DMS53 treated with DMSO at 0.1 percent for 48 hours (cell line): Measurements from ENCODE around the gene ALDH8A1.
A peak's percentile ranks its signal among the peaks of the same experiment; 100 is the strongest.

ENCODE experiments used
- DNase-seq: peaks from one replicate; lab custom pipeline; 2025; ENCODE audit not compliant: unreplicated experiment; lab: John Stamatoyannopoulos, UW

ALDH8A1 gene

DNA sequence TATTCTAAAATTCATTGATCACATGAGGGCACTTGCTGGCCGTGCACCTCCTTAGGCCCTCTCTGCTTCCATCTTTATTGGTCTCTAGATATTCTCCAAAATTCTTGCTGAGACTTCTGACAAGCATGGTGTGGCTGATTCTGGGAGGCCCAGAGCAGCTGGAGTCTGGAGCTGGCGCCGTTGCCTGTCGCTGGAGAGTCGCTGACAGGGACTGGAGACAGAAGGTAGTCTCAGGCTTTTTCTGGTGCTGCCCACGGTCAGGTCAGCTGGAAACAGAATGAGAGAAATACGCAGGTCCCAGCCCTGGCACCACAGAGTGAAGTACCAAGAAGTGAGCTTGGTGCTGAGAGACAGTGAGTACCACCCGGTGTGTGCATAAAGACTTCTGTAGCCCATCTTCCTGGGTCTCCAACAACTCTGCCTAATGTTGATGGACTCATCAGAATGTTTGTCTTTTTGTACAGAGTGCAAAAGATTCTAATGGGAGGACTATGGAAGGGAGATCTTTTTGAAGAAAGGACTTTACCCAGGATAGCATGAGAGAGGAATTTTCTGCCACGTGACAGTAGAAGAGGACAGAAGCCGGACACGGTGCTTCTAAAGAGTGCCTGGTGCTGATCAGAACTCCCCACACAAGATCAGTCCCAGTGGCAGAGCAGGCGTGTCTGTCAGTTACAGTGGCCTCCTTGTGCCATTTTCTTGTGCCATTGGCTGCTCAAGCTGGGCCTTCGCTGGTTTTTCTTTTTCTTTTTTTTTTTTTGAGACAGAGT is 1.8 kb upstream of the ALDH8A1 start:
- DNase-seq = no peak

- no peak for DNase-seq
Measured at GRCh38 chr6:134950482-134950881, 581 bp upstream of the ALDH8A1 start.

DNA sequence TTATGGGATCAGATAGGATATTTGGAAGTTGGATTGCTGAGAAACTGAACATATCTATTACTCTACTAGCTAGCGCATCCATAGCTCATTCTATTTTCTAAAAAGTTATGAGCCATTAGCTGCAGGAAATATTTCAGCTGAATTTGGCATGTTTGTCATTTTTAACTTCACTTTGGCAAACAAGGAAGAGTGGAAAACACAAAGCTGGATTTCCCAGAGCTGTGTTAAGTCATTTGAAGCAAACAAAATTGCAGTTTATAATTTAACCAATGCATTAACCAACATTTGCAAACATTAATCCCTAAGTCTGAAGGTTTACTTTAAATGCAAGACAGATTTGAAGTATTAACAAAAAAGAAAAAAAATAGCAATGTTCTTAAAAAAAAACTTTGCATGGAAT is 1.2 kb downstream of the ALDH8A1 start:
- no peak for DNase-seq

DNA sequence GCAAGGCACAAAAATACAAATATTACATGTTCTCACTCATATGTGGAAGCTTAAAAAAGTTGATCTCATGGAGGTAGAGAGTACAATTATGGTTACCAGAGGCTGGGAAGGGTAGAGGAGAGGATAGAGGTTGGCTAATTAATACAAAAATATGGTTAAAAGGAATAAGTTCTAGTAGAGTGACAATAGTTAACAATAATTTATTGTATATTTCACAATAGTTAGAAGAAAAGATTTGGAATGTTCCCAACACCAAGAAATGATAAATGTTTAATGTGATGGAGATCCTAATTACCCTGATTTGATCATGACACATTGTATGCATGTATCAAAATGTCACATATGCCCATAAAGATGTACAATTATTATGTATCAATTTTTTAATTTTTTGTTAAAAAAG is 1.8 kb downstream of the ALDH8A1 start:
- no peak for DNase-seq

GRCh38 chr6:134945045-134945444 is 4.9 kb downstream of the ALDH8A1 start:
- no peak for DNase-seq

- no peak for DNase-seq
Measured at GRCh38 chr6:134943522-134944111, 6.3 kb downstream of the ALDH8A1 start.

DNA sequence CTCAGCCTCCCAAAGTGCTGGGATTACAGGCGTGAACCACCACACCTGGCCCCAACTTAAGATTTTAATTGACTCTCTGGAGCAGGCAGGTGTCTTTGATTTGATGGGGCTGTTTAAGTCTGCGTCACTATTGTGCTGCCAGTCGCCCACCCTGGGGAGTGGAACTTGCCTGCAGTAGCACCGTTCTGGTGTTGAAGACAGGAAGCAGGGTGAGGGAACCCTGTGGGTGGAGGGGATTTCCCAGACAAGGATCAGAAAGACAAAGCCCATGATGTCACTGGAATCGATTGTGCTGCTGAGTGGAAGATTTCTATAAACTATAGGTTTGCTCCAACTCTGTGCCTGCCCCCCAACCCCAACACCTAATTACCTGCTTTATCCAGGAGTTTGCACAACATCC is 11.0 kb downstream of the ALDH8A1 start:
- no peak for DNase-seq

GRCh38 chr6:134937426-134937825 is 12.5 kb downstream of the ALDH8A1 start:
- DNase-seq = no peak

DNA sequence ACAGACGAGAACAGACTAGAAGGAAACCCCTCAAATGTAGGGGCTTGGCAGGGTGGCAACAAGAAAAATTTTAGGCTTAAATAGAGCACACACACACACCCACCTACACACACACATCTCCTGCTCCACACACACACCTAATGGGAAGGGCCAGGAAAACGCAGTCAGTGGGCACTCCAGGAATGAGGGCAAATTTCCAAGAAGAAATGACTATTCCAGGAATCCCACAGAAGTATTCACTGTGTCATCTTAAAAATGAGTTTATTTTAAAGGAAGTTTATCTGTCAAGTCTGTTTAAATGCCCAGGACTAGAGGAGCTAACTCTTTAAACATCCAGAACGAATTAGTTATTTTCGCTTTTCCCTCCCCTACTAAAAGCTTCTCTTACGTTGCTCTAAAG is 13.0 kb downstream of the ALDH8A1 start:
- DNase-seq = no peak

DNA sequence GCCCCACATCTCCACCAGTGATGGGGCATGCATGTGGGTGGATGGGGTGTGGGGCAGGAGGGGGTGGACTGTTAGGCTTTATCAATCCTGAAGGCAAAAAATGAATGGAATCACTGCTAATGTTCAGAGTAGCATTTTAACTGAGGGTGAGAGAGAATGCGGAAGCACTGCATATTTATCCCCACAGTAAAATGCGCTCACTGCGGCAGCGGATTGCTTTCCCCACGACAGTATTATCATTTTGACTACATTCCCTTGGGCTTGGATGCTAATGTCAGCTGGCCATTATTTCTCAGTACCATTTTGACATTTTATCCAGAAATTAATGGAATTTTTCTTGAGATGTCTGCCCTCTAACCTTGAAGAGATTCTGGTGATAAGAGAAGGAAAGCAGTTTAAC is 13.4 kb downstream of the ALDH8A1 start:
- no peak for DNase-seq

DNA sequence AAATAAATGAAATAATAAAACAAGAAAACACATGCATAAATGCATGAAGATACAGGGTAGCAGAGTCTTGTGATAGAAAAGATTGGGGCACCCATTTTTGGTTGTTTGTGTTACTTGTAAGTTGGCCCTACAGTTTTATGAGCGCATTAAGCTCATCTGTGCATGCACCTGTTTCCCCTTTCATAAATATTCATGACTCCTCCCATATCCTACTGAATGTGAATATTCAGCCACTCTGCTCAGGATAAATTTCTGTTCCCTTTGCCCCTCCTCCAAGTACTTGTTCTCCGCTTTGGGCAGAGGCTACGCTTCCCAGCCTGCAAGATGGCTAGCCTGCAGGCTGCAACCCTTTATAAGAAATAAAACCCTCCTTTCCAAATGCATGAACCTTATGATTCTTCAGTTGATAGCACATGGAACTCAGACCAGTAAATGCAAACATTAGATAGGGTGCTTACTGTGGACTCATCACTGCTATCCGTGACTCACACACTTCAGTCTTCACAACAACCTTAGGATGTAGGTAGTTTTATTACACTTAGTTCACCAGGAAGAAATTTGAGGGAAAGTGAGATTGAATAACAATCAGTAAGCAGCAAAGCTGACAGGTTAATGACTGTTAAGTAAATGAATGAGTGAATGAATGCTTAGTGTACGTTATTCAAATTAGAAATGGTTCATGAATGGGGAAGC is 15.0 kb downstream of the ALDH8A1 start:
- DNase-seq = peak; percentile 23

DNA sequence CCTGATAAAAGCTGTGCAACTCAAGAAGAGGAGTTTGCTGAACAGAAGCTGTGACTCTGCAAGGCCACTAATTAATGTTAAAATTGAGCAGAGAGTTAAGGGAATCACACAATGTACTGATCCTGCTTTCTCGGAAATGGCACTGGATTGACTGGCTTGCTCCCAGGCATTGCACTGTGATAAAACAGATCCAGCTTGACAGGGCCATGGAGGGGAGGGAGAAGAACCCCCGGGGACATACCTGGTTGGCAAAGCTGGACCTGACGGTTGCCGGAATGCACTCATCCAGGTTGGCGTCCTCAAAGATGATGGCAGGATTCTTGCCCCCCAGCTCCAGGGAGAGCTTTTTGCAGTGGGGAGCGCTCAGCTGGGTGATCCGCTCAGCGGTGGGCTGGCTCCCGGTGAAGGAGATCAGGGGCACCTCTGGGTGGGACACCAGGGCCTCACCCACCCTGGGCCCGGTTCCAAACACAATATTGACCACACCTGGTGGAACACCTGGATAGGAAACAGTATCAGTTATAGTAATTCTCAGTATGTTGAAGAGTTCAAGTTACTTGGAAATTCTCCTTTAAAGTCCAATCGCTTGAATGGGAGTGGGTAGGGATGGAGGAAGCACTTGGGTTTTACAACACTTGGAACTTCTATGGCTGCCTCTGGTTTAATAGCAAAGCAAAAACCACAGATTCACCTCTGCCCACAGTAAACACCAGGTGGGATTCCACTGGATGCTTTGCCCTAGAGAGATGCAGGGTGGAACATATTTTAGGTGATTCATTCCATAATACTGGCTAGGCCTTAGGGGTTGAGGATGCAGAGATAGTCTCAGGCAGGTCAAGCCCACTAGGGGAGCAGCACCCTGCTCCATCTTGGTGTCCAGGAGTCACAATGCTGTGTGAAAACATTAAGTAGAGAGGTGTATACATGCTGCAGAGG is 17.1 kb downstream of the ALDH8A1 start:
- DNase-seq = no peak

GRCh38 chr6:134932098-134932497 is 17.8 kb downstream of the ALDH8A1 start:
- no peak for DNase-seq

DNA sequence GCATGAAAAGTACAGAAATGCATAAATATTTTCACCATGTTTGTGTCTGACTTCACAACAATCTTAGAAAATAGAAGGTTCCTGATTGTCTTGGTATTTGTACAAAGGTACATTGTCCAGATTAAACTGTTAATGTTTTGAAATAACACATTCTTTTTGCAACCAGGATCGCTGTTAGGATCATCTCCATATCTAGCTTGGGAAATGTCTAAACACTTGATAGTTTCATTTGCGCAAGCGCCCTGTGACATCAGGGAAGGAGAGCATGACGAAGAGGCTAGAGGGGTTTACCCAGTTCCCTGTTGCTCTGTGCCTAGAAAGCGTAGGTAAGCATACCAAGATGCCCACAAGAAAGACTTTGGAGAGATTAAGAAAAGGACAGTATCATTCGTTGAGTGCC is 19.4 kb downstream of the ALDH8A1 start:
- no peak for DNase-seq

DNA sequence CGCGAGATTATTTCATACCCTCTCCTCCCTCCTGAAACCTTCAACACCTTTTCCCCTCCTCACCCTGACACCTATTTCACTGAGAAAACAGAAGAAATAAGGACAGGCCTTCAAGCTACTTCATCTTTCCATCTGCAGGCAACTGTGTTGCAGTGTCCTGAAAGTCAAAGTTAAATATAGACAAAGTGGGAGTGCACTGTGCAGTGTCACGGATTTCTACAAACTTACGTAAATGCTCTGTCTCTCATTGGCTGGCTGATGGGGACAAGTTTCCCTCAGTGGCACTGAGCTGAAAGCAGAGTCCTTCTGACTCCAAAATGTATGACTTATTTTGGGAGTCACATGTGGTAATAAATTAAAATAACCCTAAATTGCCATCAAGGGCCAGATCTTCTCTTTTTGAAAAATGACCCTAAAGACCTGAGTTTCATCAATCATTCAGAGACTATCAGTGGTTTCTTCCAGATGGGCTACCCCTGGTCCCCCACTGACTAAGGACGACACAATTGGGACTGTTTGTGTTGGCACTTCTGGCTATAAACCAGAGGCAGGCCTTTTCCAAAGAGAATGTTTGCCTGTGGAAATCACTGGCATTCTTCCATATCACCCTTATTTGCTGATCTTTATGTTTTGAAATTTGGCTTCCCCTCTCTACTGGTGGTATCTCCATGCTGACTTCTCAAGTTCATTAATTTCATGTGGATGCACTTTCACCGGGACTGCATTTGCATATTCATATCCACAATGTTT is 21.6 kb downstream of the ALDH8A1 start:
- no peak for DNase-seq

- DNase-seq = no peak
Measured at GRCh38 chr6:134925800-134926199, 24.1 kb downstream of the ALDH8A1 start.

DNA sequence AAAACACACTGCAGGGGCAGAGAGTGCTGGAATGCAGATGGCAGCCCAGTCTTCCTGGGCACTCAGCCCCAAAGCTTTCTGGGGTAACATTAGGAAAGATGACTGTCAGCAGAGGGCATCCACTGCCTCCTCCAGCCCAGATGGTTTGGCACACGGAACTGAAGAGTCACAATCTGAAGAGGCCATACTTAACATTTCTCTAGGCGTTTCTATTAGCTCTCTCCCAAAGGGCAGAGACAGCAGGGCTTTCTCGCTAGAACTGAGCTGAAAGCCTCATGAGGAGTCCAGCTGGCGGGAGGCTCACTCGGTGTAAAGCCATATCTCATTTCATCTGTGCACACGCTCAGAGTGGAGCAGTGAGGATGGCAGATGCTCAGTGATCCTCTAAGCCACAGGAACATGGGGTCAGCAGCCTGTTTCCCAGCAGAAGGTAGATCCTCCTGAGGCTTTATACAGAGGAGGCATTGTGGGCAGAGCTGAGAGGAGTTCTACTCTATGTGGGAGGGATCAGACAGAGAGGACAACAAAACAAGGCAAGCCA is 28.1 kb downstream of the ALDH8A1 start:
- DNase-seq = no peak

- DNase-seq = no peak
Measured at GRCh38 chr6:134921276-134921675, 28.6 kb downstream of the ALDH8A1 start.

DNA sequence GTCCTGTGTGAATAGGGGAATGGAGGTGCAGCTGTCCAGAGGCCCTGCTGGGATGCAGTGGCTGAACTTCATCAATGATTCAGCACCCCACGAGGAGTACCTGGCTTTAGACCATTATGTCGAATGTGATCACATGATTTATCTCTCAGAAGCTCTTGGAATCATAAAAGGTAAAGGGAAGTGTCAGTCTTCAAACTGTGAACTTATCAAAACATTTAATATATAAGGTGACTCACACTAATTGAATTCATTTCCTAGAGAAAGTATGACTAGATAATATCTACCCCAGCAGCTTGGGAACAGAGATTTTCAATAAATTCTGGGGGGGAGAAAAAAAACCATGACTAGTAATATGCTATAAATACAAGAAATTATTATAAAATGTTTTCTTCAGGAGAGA is 29.5 kb downstream of the ALDH8A1 start:
- no peak for DNase-seq

DNA sequence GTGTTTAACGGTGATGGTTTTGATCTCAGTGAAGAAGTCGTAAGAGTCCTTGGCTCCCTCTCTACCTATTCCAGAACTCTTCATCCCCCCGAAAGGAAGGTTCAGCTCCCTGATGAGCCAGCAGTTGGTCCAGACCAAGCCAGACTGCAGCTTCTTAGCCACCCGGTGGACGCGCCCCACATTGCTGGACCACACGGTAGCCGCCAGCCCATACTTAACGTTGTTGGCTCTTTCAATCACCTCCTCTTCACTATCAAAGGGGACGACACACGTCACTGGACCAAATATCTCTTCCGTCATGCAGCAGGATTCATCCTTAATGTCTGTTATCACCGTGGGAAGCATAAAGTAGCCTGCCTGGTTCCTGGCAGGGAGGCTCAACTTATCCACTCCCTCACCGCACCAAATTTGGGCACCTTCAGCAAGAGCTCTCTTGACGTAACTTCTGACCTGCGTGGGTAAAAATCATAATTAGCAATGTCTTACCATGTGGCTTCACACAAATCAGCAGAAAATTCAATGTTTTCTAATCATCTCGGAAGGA is 31.4 kb downstream of the ALDH8A1 start:
- no peak for DNase-seq
